SK-N-SH treated with all-trans-retinoic acid at 6 μM for 48 hours (cell line): ENCODE results near the gene CYP4F11.

Experiments used
- CSDC2 ChIP-seq: fragments of 250-450 bp; sonication (Bioruptor Pico); IDR thresholded peaks from 2 replicates; pipeline ENCODE4 v1.5.0; 2020; ENCODE audit warnings: mild to moderate bottlenecking, moderate library complexity
- ISL1 ChIP-seq: fragments of 250-450 bp; sonication (Bioruptor Pico); IDR thresholded peaks from 2 replicates; pipeline ENCODE4 v2.1.2; 2022; ENCODE audit warnings: mild to moderate bottlenecking, moderate library complexity
- PATZ1 ChIP-seq: fragments of 250-450 bp; sonication (Bioruptor Pico); IDR thresholded peaks from 2 replicates; pipeline ENCODE4 v1.8.0; 2020; ENCODE audit warnings: mild to moderate bottlenecking, moderate library complexity, borderline replicate concordance
- RARB ChIP-seq: fragments of 250-450 bp; sonication (Bioruptor Pico); IDR thresholded peaks from 2 replicates; pipeline ENCODE4 v1.8.0; 2021; ENCODE audit warnings: mild to moderate bottlenecking, moderate library complexity
- TOX ChIP-seq: fragments of 250-450 bp; sonication (Bioruptor Pico); IDR thresholded peaks from 2 replicates; pipeline ENCODE4 v1.8.0; 2021; ENCODE audit warnings: mild to moderate bottlenecking, moderate library complexity, borderline replicate concordance
- ZFP30 ChIP-seq: fragments of 450-650 bp; formaldehyde crosslinking; IDR thresholded peaks from 2 replicates; pipeline ENCODE4 v1.5.0; 2022; ENCODE audit warnings: mild to moderate bottlenecking, moderate library complexity
- ZNF565 ChIP-seq: fragments of 450-650 bp; formaldehyde crosslinking; conservative IDR thresholded peaks from 2 replicates; pipeline ENCODE4 v1.5.0; 2020; ENCODE audit warnings: low read depth, mild to moderate bottlenecking, moderate library complexity
- ZNF8 ChIP-seq: fragments of 450-650 bp; formaldehyde crosslinking; IDR thresholded peaks from 2 replicates; pipeline ENCODE4 v1.5.0; 2020; ENCODE audit warnings: mild to moderate bottlenecking, moderate library complexity
- TF ChIP-seq, protein P1 (sequence below): fragments of 250-450 bp; sonication (Bioruptor Pico); IDR thresholded peaks from 2 replicates; pipeline ENCODE4 v1.5.1; 2020; ENCODE audit warnings: low read depth, mild to moderate bottlenecking, moderate library complexity
- TF ChIP-seq, protein P2 (sequence below): fragments of 250-450 bp; sonication (Bioruptor Pico); IDR thresholded peaks from 2 replicates; pipeline ENCODE4 v1.5.1; 2021; ENCODE audit warnings: mild to moderate bottlenecking, moderate library complexity

DNA sequence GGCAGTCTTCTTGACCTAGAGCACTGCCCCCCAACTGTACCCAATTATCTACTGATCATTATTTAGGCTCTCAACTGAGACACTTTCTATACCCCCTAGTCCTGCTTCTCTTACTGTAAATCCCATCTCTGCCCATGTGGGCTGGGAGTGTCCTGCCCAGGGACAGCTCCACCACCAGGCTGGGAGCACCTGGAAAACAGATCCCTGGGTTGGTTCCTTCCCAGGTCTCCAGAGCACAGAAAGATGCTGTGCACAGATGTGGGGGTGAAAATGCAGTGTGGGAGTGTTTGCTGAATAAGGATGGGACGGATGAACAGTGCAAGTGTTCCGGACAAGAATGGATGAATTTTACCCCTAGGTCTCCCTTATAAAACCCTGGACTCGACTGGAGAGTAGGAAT is 49.2 kb downstream of the CYP4F11 start:
- TF ChIP-seq CSDC2, result no peak
- TF ChIP-seq TOX, result no peak
- no peak for TF ChIP-seq ISL1
- no peak for TF ChIP-seq PATZ1 (CRISPR knock-in tag)
- TF ChIP-seq ZFP30 (CRISPR knock-in tag), result no peak
- TF ChIP-seq, protein P1, sequence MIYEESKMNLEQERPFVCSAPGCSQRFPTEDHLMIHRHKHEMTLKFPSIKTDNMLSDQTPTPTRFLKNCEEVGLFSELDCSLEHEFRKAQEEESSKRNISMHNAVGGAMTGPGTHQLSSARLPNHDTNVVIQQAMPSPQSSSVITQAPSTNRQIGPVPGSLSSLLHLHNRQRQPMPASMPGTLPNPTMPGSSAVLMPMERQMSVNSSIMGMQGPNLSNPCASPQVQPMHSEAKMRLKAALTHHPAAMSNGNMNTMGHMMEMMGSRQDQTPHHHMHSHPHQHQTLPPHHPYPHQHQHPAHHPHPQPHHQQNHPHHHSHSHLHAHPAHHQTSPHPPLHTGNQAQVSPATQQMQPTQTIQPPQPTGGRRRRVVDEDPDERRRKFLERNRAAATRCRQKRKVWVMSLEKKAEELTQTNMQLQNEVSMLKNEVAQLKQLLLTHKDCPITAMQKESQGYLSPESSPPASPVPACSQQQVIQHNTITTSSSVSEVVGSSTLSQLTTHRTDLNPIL (CRISPR knock-in tag), result no peak
- TF ChIP-seq RARB (CRISPR knock-in tag), result no peak
- TF ChIP-seq, protein P2, sequence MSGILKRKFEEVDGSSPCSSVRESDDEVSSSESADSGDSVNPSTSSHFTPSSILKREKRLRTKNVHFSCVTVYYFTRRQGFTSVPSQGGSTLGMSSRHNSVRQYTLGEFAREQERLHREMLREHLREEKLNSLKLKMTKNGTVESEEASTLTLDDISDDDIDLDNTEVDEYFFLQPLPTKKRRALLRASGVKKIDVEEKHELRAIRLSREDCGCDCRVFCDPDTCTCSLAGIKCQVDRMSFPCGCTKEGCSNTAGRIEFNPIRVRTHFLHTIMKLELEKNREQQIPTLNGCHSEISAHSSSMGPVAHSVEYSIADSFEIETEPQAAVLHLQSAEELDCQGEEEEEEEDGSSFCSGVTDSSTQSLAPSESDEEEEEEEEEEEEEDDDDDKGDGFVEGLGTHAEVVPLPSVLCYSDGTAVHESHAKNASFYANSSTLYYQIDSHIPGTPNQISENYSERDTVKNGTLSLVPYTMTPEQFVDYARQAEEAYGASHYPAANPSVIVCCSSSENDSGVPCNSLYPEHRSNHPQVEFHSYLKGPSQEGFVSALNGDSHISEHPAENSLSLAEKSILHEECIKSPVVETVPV, result no peak
- TF ChIP-seq ZNF8 (CRISPR knock-in tag), result no peak
- no peak for TF ChIP-seq ZNF565 (CRISPR knock-in tag)
